Kidney (tissue), 14 donors: ENCODE data around the gene HOXA3. TPM values are rescaled to one million over a fixed set of nuclear protein-coding genes. Genes with fewer than 3 reads are reported as not detected.

Experiments used
- DNase-seq, 5 donors: peaks; one replicate each; pipeline ENCODE4 v3.0.0-alpha.2; 2013 to 2020
- FAIRE-seq: peaks from 2 replicates; lab custom pipeline; 2012; peaks lifted over from hg19 to GRCh38; lab: Jason Lieb, UNC
- H3K27ac ChIP-seq, 2 donors: one replicate each; pipeline ENCODE4 v1.7.0; 2013; ENCODE audit warnings: low read depth in 2 of 2, low read length in 2 of 2, inconsistent platforms in 1 of 2
- H3K27me3 ChIP-seq: one replicate; pipeline ENCODE4 v1.7.1; 2013; ENCODE audit warnings: low read length, inconsistent platforms; ENCODE audit not compliant: control insufficient read depth, insufficient read depth
- H3K36me3 ChIP-seq, 3 donors: one replicate each; pipeline versions ENCODE4 v1.7.0 to v1.7.1; 2013; ENCODE audit warnings: low read length in 3 of 3, control low read depth in 1 of 3, inconsistent platforms in 1 of 3; ENCODE audit not compliant: insufficient read depth in 3 of 3, control insufficient read depth in 2 of 3
- H3K4me1 ChIP-seq, 3 donors: one replicate each; pipeline versions ENCODE4 v1.7.0 to v1.7.1; 2013; ENCODE audit warnings: low read length in 3 of 3, inconsistent platforms in 1 of 3, low read depth in 1 of 3; ENCODE audit not compliant: control insufficient read depth in 2 of 3, insufficient read depth in 2 of 3
- H3K4me3 ChIP-seq, 3 donors: one replicate each; pipeline versions ENCODE4 v1.7.0 to v1.8.1; 2013; ENCODE audit warnings: low read length in 3 of 3, control low read depth in 1 of 3, inconsistent platforms in 1 of 3
- H3K9ac ChIP-seq, 3 donors: one replicate each; pipeline versions ENCODE4 v1.7.0 to v1.7.1; 2013; ENCODE audit warnings: low read length in 3 of 3, control low read depth in 1 of 3, inconsistent platforms in 1 of 3
- H3K9me3 ChIP-seq, 3 donors: one replicate each; pipeline versions ENCODE4 v1.7.0 to v1.7.1; 2013; ENCODE audit warnings: low read length in 3 of 3, control low read depth in 1 of 3, inconsistent platforms in 1 of 3; ENCODE audit not compliant: control insufficient read depth in 2 of 3, insufficient read depth in 1 of 3
- CTCF ChIP-seq: IDR thresholded peaks from 3 replicates; pipeline ENCODE4 v1.5.1; 2012; ENCODE audit warnings: mild to moderate bottlenecking, moderate library complexity, borderline replicate concordance; ENCODE audit not compliant: insufficient read depth; ENCODE audit errors: extremely low read depth
- intact Hi-C: fragments of 100-400 bp; cut with DNase I; formaldehyde crosslinking; loops from one replicate; pipeline ENCODE4 v1.11.1; 2022
- polyA plus RNA-seq: library from polyadenylated mRNA; stranded (reverse); fragments of 350-450 nt; fragmentation: Illumina TruSeq; extraction: RNeasy Lipid Tissue Mini Kit (QIAGEN cat#74804); gene quantifications from one replicate; pipeline ENCODE4 v1.2.3, GENCODE V29; 2014; ENCODE audit warnings: low read depth, low replicate concordance; ENCODE audit not compliant: insufficient read depth
- total RNA-seq: library from RNA; stranded (reverse); fragmentation: NEBNext Ultra II Directional; extraction: Animal tissue kit (Norgen Biotek cat#: 25700); gene quantifications from one replicate; pipeline ENCODE4 v1.2.1, GENCODE V29; 2021
- donor health status: control.
- donor health status: control.
- donor health status: control.
- donor health status: control.
- donor health status: control.
- donor health status: DM: yes; HTN: yes; CAD: no.
- donor health status: Normal renal cell carcinoma (clear cell type).

The HOXA3 gene
- total and polyA plus RNA-seq, 2 donors from 2014 or later = 6.3 to 21.2 TPM

- Histone ChIP-seq H3K9ac (peak overlapping the region; percentile 8 to 84 (median 81)), H3K4me3 (peak overlapping the region; percentile 47 to 75 (median 59)), H3K27me3 (no peaks in the 10 kb centered on the region), H3K36me3 (peaks cover 0 to 2% (median 0%) of the 10 kb centered on the region in 3 donors), H3K4me1 (peaks cover 26 to 46% (median 38%) of the 10 kb centered on the region in 3 donors), H3K9me3 (no peaks in the 10 kb centered on the region), H3K27ac (peak overlapping the region; percentile 88)
- intact Hi-C loops = no loop called here
- no peak for FAIRE-seq
- peak in 4 of 5 donors; percentile 57 to 91 (median 75) for DNase-seq
- TF ChIP-seq CTCF = no peak
Observed at GRCh38 chr7:27121684-27122076, 30.7 kb downstream of the HOXA3 start.

- H3K9me3 ChIP-seq = no peaks in the 10 kb centered on the region
- no peaks in the 10 kb centered on the region for H3K27me3 ChIP-seq
- peak overlapping the region in 1 of 3 donors; percentile 28 for H3K4me3 ChIP-seq
- H3K27ac ChIP-seq = peak overlapping the region; percentile 30 to 88
- peaks cover 0 to 2% (median 0%) of the 10 kb centered on the region in 3 donors for H3K36me3 ChIP-seq
- DNase-seq = peak in 1 of 5 donors; percentile 13
- FAIRE-seq = no peak
- peaks cover 14 to 31% (median 28%) of the 10 kb centered on the region in 3 donors for H3K4me1 ChIP-seq
- TF ChIP-seq CTCF = no peak
- peak overlapping the region in 2 of 3 donors; percentile 5 to 57 for H3K9ac ChIP-seq
- intact Hi-C loops = no loop called here
Observed at GRCh38 chr7:27119412-27119911, 32.9 kb downstream of the HOXA3 start.

- intact Hi-C loops = no loop called here
- no peak for FAIRE-seq
- Histone ChIP-seq H3K9me3 (no peaks in the 10 kb centered on the region), H3K27ac (peak overlapping the region; percentile 96), H3K36me3 (peaks cover 0 to 2% (median 0%) of the 10 kb centered on the region in 3 donors), H3K4me3 (peak overlapping the region; percentile 61 to 74 (median 64)), H3K27me3 (no peaks in the 10 kb centered on the region), H3K9ac (peak overlapping the region in 2 of 3 donors; percentile 54 to 81), H3K4me1 (peaks cover 13 to 28% (median 28%) of the 10 kb centered on the region in 3 donors)
- DNase-seq = peak in 4 of 5 donors; percentile 37 to 73 (median 51)
- no peak for TF ChIP-seq CTCF
Observed at GRCh38 chr7:27118580-27118979, 33.8 kb downstream of the HOXA3 start.
